Stimulated activated CD8-positive, alpha-beta memory T cell treated with anti-CD3 and anti-CD28 coated beads, Interleukin-4, amount 100 ng/mL, for 48 hours (primary cell): ENCODE data around the gene SYT10.
"Not testable (repeated sequence)": the region's sequence is repeated elsewhere in the genome, so short reads cannot be mapped to it uniquely, and the experiment has no call there.

Source experiments
- DNase-seq: peaks from one replicate; pipeline ENCODE4 v3.0.0-alpha.2; 2020

SYT10 gene

GRCh38 chr12:33439587-33440011, at the start of gene SYT10:
Gene SYT10, minus strand, starts transcription at chr12:33439819. Its CDS starts 297 bp downstream, at chr12:33439522.
- DNase-seq = no peak

- no peak for DNase-seq
These were observed 48.4 kb upstream of the SYT10 start for GRCh38 chr12:33488036-33488435.

- no peak for DNase-seq
These were observed 46.4 kb upstream of the SYT10 start for GRCh38 chr12:33486058-33486457.

- DNase-seq = no peak
These were observed 44.5 kb upstream of the SYT10 start for GRCh38 chr12:33484161-33484560.

GRCh38 chr12:33480366-33480765, 40.7 kb upstream of the SYT10 start:
- no peak for DNase-seq

GRCh38 chr12:33476058-33476457, 36.4 kb upstream of the SYT10 start:
- no peak for DNase-seq

- DNase-seq = no peak
These were observed 32.7 kb upstream of the SYT10 start for GRCh38 chr12:33472299-33472698.

- no peak for DNase-seq
These were observed 15.5 kb upstream of the SYT10 start for GRCh38 chr12:33455096-33455495.

- no peak for DNase-seq
These were observed 10.9 kb upstream of the SYT10 start for GRCh38 chr12:33450480-33450879.

- DNase-seq = no peak
These were observed 858 bp upstream of the SYT10 start for GRCh38 chr12:33440477-33440876.

GRCh38 chr12:33438851-33439586, 600 bp downstream of the SYT10 start:
- DNase-seq = no peak

- DNase-seq = no peak
These were observed 1.4 kb downstream of the SYT10 start for GRCh38 chr12:33438025-33438772.

GRCh38 chr12:33437598-33437997, 2.0 kb downstream of the SYT10 start:
- no peak for DNase-seq

GRCh38 chr12:33432992-33433391, 6.6 kb downstream of the SYT10 start:
- no peak for DNase-seq

GRCh38 chr12:33431648-33432047, 8.0 kb downstream of the SYT10 start:
- DNase-seq = no peak

GRCh38 chr12:33429468-33429867, 10.2 kb downstream of the SYT10 start:
- DNase-seq = no peak

- DNase-seq = no peak
These were observed 12.5 kb downstream of the SYT10 start for GRCh38 chr12:33427071-33427470.

- DNase-seq = no peak
These were observed 15.9 kb downstream of the SYT10 start for GRCh38 chr12:33423706-33424105.

GRCh38 chr12:33412410-33412809, 27.2 kb downstream of the SYT10 start:
- DNase-seq = not testable (repeated sequence)

- DNase-seq = no peak
These were observed 56.1 kb downstream of the SYT10 start for GRCh38 chr12:33383503-33383902.

GRCh38 chr12:33376153-33376552, 63.5 kb downstream of the SYT10 start:
- DNase-seq = no peak

- DNase-seq = no peak
These were observed 69.3 kb downstream of the SYT10 start for GRCh38 chr12:33370318-33370717.

GRCh38 chr12:33357181-33357580, 82.4 kb downstream of the SYT10 start:
- DNase-seq = no peak

- no peak for DNase-seq
These were observed 89.8 kb downstream of the SYT10 start for GRCh38 chr12:33349791-33350190.
